Adipocyte (in vitro differentiated cells): Measurements from ENCODE around the gene SUSD4.
"Not testable (repeated sequence)": the region's sequence is repeated elsewhere in the genome, so short reads cannot be mapped to it uniquely, and the experiment has no call there.

Experiments used
- DNase-seq: peaks from one replicate; pipeline ENCODE4 v3.0.0-alpha.2; 2015; ENCODE audit warnings: low read depth
- H3K27me3 ChIP-seq: replicated peaks from 2 replicates; pipeline ENCODE4 v1.7.0; 2013; ENCODE audit warnings: mild to moderate bottlenecking, low read length, moderate library complexity; ENCODE audit not compliant: control insufficient read depth, insufficient read depth
- H3K36me3 ChIP-seq: 2 replicates; pipeline ENCODE4 v1.7.0; 2013; ENCODE audit warnings: low read length, mild to moderate bottlenecking, moderate library complexity; ENCODE audit not compliant: control insufficient read depth, insufficient read depth, severe bottlenecking
- H3K4me1 ChIP-seq: 2 replicates; pipeline ENCODE4 v1.7.0; 2013; ENCODE audit warnings: mild to moderate bottlenecking, low read length, moderate library complexity; ENCODE audit not compliant: control insufficient read depth, insufficient read depth
- H3K4me3 ChIP-seq: 2 replicates; pipeline ENCODE4 v1.7.0; 2013; ENCODE audit warnings: mild to moderate bottlenecking, low read length, moderate library complexity
- H3K9ac ChIP-seq: 2 replicates; pipeline ENCODE4 v1.7.0; 2013; ENCODE audit warnings: mild to moderate bottlenecking, low read length, moderate library complexity
- H3K9me3 ChIP-seq: 2 replicates; pipeline ENCODE4 v1.7.0; 2013; ENCODE audit warnings: mild to moderate bottlenecking, low read length, moderate library complexity; ENCODE audit not compliant: control insufficient read depth

SUSD4 gene

DNA sequence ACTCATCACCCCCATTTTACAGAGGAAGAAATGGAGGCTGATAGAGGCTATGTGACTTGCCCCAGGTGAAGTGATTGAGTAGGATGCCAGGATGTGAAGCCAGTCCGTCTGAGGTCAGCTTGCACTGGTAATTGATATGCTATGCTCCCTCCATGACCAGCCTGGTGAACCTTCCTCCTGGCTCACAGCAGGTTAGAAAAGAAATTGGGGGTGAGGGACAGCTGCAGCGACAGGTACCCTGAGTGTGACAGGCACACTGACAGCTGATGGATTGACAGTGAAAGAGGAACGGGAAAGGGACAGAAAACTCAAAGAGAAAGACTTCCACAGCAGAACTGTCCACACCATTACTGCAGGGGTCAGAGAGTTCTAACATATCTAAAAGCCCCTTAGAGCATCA, 102.1 kb downstream of the SUSD4 start:
- Histone ChIP-seq H3K27me3 (peaks cover 52% of the 10 kb centered on the region), H3K9me3 (no peaks in the 10 kb centered on the region), H3K9ac (no peak overlapping the region), H3K36me3 (no peaks in the 10 kb centered on the region), H3K4me3 (no peak overlapping the region), H3K4me1 (peaks cover 6% of the 10 kb centered on the region)
- no peak for DNase-seq

- no peak for DNase-seq
- H3K4me3 ChIP-seq = no peak overlapping the region
- no peaks in the 10 kb centered on the region for H3K36me3 ChIP-seq
- peaks cover 50% of the 10 kb centered on the region for H3K27me3 ChIP-seq
- no peaks in the 10 kb centered on the region for H3K9me3 ChIP-seq
- H3K9ac ChIP-seq = no peak overlapping the region
- peaks cover 6% of the 10 kb centered on the region for H3K4me1 ChIP-seq
Measured at GRCh38 chr1:223260712-223261111, 103.3 kb downstream of the SUSD4 start.

GRCh38 chr1:223259462-223259861, 104.5 kb downstream of the SUSD4 start:
- H3K27me3 ChIP-seq = peaks cover 46% of the 10 kb centered on the region
- H3K9ac ChIP-seq = no peak overlapping the region
- DNase-seq = no peak
- no peaks in the 10 kb centered on the region for H3K9me3 ChIP-seq
- H3K4me1 ChIP-seq = peaks cover 6% of the 10 kb centered on the region
- no peaks in the 10 kb centered on the region for H3K36me3 ChIP-seq
- H3K4me3 ChIP-seq = no peak overlapping the region

DNA sequence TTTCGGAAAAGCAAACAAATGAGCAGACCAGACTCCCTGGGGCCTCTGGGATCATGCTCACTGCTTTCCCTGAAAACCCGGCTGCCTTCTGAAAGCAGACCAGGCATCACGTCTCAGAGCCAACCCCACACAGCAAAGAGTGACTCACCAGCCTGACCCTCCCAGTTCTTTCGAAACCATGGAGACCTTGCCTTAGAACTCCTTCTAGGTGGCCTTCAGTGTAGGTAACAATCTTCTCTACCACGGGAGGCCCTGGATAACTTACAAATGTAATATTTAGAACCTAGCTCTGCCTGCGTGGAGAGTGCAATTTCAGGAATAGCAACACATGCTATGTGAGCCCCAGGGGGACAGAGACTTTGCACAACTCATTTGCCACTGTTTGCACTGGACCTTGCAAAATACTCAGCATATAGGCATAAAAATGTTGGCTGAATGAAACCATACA, 105.2 kb downstream of the SUSD4 start:
- no peaks in the 10 kb centered on the region for H3K36me3 ChIP-seq
- H3K4me3 ChIP-seq = no peak overlapping the region
- H3K9ac ChIP-seq = no peak overlapping the region
- H3K9me3 ChIP-seq = no peaks in the 10 kb centered on the region
- peaks cover 46% of the 10 kb centered on the region for H3K27me3 ChIP-seq
- peaks cover 6% of the 10 kb centered on the region for H3K4me1 ChIP-seq
- DNase-seq = peak; percentile 55

- Histone ChIP-seq H3K4me3 (no peak overlapping the region), H3K9me3 (no peaks in the 10 kb centered on the region), H3K9ac (no peak overlapping the region), H3K4me1 (peaks cover 6% of the 10 kb centered on the region), H3K27me3 (peaks cover 48% of the 10 kb centered on the region), H3K36me3 (no peaks in the 10 kb centered on the region)
- no peak for DNase-seq
Measured at GRCh38 chr1:223257856-223258550, 106.0 kb downstream of the SUSD4 start.

DNA sequence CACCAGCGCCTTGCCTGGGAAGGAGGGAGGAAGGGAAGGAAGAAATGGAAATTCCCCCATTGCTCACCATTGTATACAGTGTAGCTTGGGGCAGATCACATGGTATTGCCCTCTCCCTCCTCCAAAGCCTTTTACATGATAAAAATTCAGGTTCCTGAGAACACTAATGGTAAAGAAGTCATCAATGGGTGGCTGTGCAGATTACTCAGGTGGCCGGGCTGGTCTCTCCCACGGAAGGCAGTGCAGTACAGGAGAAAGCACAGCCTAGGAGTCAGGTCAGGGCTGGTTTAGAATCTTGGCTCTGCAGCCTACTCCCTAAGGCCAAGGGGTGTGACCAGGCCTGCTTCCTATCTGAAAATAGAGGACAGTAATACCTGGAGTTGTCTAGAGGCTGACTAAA, 107.9 kb downstream of the SUSD4 start:
- Histone ChIP-seq H3K9me3 (no peaks in the 10 kb centered on the region), H3K4me3 (no peak overlapping the region), H3K9ac (no peak overlapping the region), H3K36me3 (no peaks in the 10 kb centered on the region), H3K4me1 (peaks cover 6% of the 10 kb centered on the region), H3K27me3 (peaks cover 40% of the 10 kb centered on the region)
- DNase-seq = no peak

DNA sequence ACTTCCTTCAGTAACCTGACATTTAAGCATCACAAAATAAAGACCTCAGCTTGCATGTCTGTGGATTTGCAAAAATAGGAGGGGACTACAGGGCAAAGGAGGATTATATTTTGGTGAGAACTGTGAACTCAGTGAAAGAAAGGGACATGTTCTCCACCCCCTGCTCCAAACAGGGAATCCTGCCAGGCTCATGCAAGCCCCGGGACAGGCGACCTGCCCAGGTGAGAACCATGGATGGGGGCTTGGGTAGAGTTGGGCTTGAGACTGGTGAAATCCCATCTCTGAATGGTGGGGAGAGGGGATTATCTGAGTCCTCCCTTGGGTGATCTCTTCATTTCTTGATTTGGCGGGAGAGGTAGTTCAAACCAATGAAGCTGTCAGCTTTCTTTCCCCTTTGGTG, 110.1 kb downstream of the SUSD4 start:
- peaks cover 36% of the 10 kb centered on the region for H3K27me3 ChIP-seq
- no peaks in the 10 kb centered on the region for H3K36me3 ChIP-seq
- DNase-seq = no peak
- no peaks in the 10 kb centered on the region for H3K9me3 ChIP-seq
- H3K4me3 ChIP-seq = no peak overlapping the region
- no peak overlapping the region for H3K9ac ChIP-seq
- peaks cover 10% of the 10 kb centered on the region for H3K4me1 ChIP-seq

DNA sequence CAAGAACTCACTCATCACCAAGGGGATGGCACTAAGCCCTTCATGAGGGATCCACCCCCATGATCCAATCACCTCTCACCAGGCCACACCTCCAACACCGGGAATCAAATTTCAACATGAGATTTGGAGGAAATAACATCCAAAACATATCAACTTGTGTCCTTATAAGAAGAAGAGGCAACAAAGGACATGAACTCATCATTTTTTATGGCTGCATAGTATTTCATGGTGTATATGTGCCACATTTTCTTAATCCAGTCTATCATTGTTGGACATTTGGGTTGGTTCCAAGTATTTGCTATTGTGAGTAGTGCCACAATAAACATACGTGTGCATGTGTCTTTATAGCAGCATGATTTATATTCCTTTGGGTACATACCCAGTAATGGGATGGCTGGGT, 112.6 kb downstream of the SUSD4 start:
- H3K27me3 ChIP-seq = peaks cover 53% of the 10 kb centered on the region
- not testable (repeated sequence) for H3K9ac ChIP-seq, H3K4me3 ChIP-seq, DNase-seq, H3K9me3 ChIP-seq, H3K4me1 ChIP-seq, H3K36me3 ChIP-seq

- no peak for DNase-seq
- Histone ChIP-seq H3K36me3 (no peaks in the 10 kb centered on the region), H3K27me3 (peaks cover 53% of the 10 kb centered on the region), H3K4me3 (no peak overlapping the region), H3K4me1 (peaks cover 6% of the 10 kb centered on the region), H3K9ac (no peak overlapping the region), H3K9me3 (no peaks in the 10 kb centered on the region)
Measured at GRCh38 chr1:223250632-223251015, 113.4 kb downstream of the SUSD4 start.

DNA sequence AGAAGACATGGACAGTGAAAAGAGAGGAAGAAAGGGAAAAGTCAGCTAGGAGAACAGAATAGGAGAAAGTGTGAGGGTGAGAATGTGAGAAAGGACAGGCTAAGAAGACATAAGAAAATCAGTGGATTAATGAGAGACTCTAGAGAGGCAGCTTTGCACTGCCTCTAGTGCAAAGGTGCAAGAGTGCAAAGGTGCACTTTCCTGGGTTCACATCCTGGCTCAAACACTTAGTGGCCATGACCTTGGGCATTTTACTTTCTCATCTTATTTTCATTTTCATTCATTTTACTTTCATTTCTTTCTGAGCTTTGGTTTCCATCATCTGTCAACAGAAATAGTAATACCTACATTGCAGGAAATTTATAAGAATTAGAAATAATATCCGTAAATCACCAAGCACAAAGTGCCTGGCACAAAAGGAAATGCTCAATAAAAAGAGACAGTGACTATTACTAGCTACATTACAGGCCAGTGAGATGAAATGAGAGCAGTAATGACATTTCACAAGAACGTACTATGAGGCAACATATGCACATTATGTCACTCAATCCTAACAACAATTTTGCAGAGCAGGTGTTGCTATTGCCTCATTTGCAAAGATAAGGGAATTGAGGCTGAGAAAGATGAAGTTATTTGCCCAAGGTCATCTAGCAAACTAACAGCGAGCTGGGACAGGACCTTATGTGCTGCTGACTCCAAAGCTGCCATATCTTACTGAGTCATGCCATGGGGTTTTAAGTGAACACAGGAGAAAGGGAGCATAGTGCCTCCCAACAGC, 113.9 kb downstream of the SUSD4 start:
- no peak overlapping the region for H3K4me3 ChIP-seq
- no peaks in the 10 kb centered on the region for H3K9me3 ChIP-seq
- H3K4me1 ChIP-seq = peaks cover 6% of the 10 kb centered on the region
- H3K9ac ChIP-seq = no peak overlapping the region
- DNase-seq = peak; percentile 6
- H3K36me3 ChIP-seq = no peaks in the 10 kb centered on the region
- H3K27me3 ChIP-seq = peaks cover 56% of the 10 kb centered on the region

- peaks cover 6% of the 10 kb centered on the region for H3K4me1 ChIP-seq
- no peak for DNase-seq
- H3K9me3 ChIP-seq = no peaks in the 10 kb centered on the region
- H3K9ac ChIP-seq = no peak overlapping the region
- no peak overlapping the region for H3K4me3 ChIP-seq
- no peaks in the 10 kb centered on the region for H3K36me3 ChIP-seq
- peaks cover 52% of the 10 kb centered on the region for H3K27me3 ChIP-seq
Measured at GRCh38 chr1:223248770-223249140, 115.2 kb downstream of the SUSD4 start.
